ENCODE data around the gene PIWIL1. TPM values are rescaled to one million over a fixed set of nuclear protein-coding genes. Genes with fewer than 3 reads are reported as not detected.

Gene PIWIL1
- total RNA-seq, 1 experiment from 2014 or later, result not detected

- peaks cover 13 to 17% of the 10 kb centered on the region in 2 experiments for H3K9me3 Mint-ChIP-seq
- Histone ChIP-seq H3K14ac (ENCODE audit: insufficient read depth, low read length) (no peak overlapping the region), H2BK5ac (ENCODE audit: insufficient read length, low read length) (no peak overlapping the region), H2BK120ac (ENCODE audit: low read depth, low read length, poor library complexity, severe bottlenecking) (no peak overlapping the region), H2BK20ac (ENCODE audit: low read depth, low read length, poor library complexity, severe bottlenecking) (no peak overlapping the region), H4K91ac (ENCODE audit: insufficient read length, low read depth, low read length) (no peak overlapping the region), H3K9me3 (ENCODE audit: control insufficient read depth, low read depth, low read length) (no peaks in the 10 kb centered on the region), H3K4ac (ENCODE audit: low read depth, low read length) (no peak overlapping the region), H3K4me2 (ENCODE audit: insufficient read depth, insufficient read length, low read length) (no peak overlapping the region), H3K79me2 (ENCODE audit: insufficient read depth, low read length) (no peaks in the 10 kb centered on the region), H2BK12ac (ENCODE audit: insufficient read length, low read depth, low read length) (no peak overlapping the region), H2BK15ac (ENCODE audit: low read depth, low read length) (no peak overlapping the region), H2AK5ac (ENCODE audit: insufficient read length, low read length) (no peak overlapping the region), H2AFZ (ENCODE audit: low read length) (no peak overlapping the region), H3K23me2 (ENCODE audit: insufficient read length, low read depth, low read length, poor library complexity, severe bottlenecking) (no peaks in the 10 kb centered on the region), H3K9ac (ENCODE audit: extremely low read depth, insufficient read length, low read length) (no peak overlapping the region), H3K27me3 (ENCODE audit: insufficient read depth, low read length) (no peaks in the 10 kb centered on the region), H4K20me1 (ENCODE audit: control insufficient read depth, insufficient read depth, insufficient read length) (no peaks in the 10 kb centered on the region), H4K8ac (replicated peaks; ENCODE audit: insufficient read length, low read depth, low read length) (no peak overlapping the region), H3T11ph (ENCODE audit: low read length) (no peak overlapping the region), H4K5ac (ENCODE audit: insufficient read length, low read depth, low read length) (no peak overlapping the region), H3K18ac (ENCODE audit: insufficient read length, low read depth, low read length) (no peak overlapping the region), H3K79me1 (ENCODE audit: insufficient read depth, low read depth, low read length, poor library complexity, severe bottlenecking) (no peaks in the 10 kb centered on the region), H3K23ac (ENCODE audit: insufficient read length, low read depth, low read length) (no peak overlapping the region), H3K27ac (ENCODE audit: insufficient read length, low read depth, low read length) (no peak overlapping the region), H3K4me1 (ENCODE audit: insufficient read depth, low read length) (no peaks in the 10 kb centered on the region), H3K56ac (ENCODE audit: insufficient read length, low read depth, low read length) (no peak overlapping the region)
- H3K4me3 Mint-ChIP-seq, result no peak overlapping the region
- TF ChIP-seq, protein P1, sequence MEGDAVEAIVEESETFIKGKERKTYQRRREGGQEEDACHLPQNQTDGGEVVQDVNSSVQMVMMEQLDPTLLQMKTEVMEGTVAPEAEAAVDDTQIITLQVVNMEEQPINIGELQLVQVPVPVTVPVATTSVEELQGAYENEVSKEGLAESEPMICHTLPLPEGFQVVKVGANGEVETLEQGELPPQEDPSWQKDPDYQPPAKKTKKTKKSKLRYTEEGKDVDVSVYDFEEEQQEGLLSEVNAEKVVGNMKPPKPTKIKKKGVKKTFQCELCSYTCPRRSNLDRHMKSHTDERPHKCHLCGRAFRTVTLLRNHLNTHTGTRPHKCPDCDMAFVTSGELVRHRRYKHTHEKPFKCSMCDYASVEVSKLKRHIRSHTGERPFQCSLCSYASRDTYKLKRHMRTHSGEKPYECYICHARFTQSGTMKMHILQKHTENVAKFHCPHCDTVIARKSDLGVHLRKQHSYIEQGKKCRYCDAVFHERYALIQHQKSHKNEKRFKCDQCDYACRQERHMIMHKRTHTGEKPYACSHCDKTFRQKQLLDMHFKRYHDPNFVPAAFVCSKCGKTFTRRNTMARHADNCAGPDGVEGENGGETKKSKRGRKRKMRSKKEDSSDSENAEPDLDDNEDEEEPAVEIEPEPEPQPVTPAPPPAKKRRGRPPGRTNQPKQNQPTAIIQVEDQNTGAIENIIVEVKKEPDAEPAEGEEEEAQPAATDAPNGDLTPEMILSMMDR (conservative IDR thresholded peaks at IDR 0.05), result no peak
- WGBS (ENCODE audit: extremely low coverage, insufficient read length, low lambda C conversion rate), result no CpG with 5 or more reads among the region's 3 CpGs
- peaks cover 2 to 3% (median 2%) of the 10 kb centered on the region in 3 experiments; a peak in 4 of 7 replicates for H3K36me3 Mint-ChIP-seq (ENCODE audit: insufficient read depth in 1 of 3, low read depth in 3 of 3)
- H3K27ac Mint-ChIP-seq, result no peak overlapping the region
- no peaks in the 10 kb centered on the region for H3K4me1 Mint-ChIP-seq
- no peak for DNase-seq
- H3K27me3 Mint-ChIP-seq (ENCODE audit: low read depth), result peaks cover 54% of the 10 kb centered on the region
These were observed 21.4 kb upstream of the PIWIL1 start for GRCh38 chr12:130316251-130316650.
